ENCODE results near the gene BAG3.

BAG3 gene

DNA sequence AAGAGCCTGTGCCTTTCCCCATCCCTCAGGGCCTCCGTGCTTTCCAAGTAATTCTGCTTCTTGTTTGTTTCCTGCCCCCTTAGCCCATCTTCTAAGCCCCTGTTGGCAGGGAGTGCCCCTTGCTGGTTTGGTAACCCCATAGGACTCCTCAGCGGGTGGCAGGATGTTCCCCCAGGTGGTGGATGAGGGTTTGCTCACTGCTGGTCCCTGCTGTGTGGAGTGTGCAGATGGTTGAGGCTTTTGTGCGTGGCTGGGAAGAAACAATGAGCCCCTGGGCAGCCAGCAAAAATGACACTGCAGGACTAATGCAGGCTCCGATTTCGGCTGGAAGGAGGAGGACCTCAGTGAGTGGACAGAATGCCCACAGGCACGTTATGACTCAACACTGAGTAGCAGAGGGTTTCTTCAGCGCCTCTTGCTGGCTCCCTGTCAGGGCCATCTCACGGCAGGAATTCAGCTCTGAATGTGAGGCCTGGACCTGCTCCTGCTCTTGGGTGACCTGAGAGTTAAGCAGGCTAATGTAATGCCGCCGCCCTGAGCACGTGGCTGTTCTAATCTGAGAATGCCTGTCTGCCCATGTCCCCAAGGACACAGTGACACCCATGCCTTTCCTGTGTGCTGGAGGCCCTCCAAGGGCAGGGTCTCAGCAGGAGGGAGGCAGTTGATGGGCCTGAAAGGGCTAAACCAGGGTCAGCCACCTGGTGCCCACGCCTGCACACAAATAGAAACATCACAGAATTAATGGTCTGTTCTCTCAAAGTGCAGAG is 16.6 kb downstream of the BAG3 start:
- peak; percentile 63 for DNase-seq (ENCODE audit: low read depth)

DNA sequence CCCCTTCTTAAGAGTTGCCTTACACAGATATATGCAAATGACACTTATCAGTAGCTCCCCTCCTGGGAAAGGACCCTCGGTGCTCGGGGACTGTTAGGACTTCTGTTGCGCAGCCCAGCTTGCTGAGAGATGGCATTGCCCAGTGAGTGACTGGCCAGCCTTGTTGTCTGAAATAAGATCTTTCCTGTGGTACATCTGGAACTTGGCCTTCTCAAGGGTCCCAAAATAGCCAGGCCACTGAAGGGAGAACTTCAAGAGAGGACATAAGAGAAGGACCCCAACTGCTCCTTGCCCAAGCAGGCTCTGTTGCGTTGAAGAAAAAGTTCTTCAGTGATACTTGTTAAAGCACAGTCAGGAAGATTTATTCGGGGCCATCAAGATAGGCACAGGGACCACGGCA is 17.3 kb downstream of the BAG3 start:
- no peak for DNase-seq (ENCODE audit: low read depth)

DNA sequence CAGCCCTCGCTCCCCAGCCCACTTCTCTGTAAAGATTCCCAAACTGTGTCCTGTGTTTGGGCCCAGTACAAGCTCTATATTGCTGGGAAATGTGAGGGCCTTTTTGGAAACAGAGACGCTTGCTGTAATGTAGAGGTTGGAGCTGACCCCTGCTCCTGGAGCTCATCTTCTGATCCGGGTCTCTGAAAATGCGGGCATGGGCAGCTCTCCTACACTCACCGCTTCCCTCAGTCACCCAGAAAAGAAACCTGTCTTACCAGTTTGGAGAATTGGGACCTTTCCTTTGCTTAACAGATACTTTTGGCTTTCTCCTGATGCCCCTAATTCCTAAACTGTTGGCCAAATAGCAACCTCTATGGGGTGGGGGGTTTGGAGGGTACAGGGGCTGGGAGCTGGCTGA is 18.2 kb downstream of the BAG3 start:
- no peak for DNase-seq (ENCODE audit: low read depth)

DNA sequence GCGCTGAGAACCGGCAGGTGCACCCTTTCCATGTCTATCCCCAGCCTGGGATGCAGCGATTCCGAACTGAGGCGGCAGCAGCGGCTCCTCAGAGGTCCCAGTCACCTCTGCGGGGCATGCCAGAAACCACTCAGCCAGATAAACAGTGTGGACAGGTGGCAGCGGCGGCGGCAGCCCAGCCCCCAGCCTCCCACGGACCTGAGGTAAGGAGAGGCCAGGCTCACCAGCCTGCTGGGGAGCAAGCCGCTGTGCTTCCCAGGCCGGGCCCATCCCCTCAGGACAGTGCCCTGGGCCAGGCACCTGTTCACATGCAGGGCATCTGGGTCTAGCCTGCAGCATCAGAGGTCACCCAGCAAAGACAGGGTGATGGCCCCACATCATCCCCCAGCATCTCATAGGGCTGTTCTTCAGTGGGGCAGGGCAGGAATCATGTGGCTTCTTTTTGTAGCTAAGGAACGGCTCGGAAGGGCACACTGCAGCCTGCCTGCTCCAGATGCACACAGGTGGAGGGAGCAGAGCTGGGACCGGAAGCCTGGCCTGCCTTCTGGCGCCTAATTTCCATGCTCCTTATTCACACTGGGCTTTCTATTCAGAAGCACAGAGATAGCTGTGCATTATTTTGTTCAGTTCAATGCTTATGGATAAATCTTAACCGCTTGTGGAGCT is 18.9 kb downstream of the BAG3 start:
- DNase-seq (ENCODE audit: low read depth) = no peak

DNA sequence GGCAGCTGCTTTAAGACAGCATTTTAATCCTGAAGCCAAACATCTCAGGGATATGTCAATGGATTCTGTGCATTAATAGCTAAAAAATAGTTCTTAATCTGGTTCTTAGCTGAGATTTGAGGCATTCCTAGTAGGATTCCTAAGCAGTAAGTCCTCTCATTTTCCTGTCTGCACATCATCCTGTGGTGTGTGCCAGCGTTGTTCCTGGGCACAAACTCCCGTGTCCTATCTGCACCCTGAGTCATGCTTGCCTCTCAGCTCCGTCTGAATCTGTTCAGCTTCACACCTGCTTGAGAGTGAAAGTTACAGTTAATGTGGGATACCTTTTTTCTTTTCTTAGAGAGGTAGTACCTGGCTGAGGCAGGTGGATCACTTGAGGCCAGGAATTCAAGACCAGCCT is 19.5 kb downstream of the BAG3 start:
- no peak for DNase-seq (ENCODE audit: low read depth)

DNA sequence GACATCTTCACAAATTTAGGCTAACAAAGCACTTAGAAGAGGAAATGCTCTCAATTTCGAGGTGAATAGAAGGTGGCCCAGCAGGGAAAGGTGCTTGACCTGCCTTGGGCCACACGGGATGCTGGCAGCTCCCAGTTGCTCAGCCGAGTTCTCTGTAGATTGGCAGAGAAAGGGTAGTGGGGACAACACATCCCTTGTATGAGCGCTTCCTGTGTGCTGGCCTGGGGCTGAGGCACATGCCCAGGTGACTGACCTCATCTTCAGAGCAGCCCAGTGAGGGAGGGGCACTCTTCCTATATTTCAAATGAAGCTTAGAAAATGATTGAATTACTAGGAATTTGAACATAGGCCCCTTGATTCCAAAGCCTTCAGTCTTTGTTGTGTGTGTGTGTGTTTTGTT is 20.2 kb downstream of the BAG3 start:
- DNase-seq (ENCODE audit: low read depth) = no peak

DNA sequence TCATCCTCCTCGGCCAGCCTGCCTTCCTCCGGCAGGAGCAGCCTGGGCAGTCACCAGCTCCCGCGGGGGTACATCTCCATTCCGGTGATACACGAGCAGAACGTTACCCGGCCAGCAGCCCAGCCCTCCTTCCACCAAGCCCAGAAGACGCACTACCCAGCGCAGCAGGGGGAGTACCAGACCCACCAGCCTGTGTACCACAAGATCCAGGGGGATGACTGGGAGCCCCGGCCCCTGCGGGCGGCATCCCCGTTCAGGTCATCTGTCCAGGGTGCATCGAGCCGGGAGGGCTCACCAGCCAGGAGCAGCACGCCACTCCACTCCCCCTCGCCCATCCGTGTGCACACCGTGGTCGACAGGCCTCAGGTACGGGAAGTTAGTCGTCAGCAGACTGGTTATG is 21.1 kb downstream of the BAG3 start:
- DNase-seq (ENCODE audit: low read depth) = no peak

DNA sequence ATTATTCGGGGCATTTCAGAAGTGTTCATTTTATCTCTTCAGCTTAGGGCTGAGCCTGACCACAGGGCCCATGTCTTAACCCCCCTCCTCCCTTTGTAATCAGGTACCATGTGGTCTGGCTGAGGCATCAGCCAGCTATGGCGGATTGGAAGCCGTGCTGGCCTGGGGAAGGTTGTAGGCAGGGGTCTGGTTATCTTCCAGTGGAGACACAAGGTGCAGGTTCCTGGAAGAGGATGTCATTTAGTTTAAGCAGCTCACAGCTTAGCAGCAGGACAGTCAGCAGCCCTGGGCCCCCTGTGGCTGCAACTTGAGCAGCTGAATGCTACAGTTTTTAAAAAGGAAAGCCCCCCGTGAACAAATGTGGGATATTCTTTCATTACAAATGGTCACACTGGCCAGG is 22.1 kb downstream of the BAG3 start:
- no peak for DNase-seq (ENCODE audit: low read depth)

DNA sequence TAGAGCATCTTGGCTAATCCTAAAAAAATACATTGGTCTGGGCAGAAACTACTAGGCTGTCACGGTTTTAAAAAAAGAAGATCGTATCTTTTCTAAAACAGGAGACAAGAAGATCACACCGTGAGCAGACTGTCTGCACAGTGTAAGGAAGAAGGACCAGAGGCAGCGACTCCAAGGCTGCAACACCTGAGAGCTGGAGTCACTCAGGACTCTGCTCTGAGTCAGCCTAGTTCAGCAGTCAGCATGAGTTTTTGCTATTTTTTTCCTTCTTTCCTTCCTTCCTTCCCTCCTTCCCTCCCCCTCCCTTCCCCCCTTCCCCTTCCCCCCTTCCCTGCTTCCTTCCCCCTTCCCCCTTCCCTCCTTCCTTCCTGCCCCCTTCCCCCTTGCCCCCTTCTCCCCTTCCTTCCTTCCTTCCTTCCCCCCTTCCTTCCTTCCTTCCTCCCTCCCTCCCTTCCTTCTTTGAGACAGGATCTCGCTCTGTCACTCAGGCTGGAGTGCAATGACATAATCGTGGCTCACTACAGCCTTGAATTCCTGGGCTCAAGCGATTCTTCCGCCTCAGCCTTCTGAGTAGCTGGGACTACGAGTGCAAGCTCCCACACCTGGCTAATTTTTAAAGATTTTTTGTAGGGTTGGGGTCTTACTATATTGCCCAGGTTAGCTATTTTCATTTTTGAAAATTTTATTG is 24.4 kb downstream of the BAG3 start:
- DNase-seq (ENCODE audit: low read depth) = no peak

DNA sequence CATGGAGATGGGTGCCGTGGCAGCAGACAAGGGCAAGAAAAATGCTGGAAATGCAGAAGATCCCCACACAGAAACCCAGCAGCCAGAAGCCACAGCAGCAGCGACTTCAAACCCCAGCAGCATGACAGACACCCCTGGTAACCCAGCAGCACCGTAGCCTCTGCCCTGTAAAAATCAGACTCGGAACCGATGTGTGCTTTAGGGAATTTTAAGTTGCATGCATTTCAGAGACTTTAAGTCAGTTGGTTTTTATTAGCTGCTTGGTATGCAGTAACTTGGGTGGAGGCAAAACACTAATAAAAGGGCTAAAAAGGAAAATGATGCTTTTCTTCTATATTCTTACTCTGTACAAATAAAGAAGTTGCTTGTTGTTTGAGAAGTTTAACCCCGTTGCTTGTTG is 25.9 kb downstream of the BAG3 start:
- DNase-seq (ENCODE audit: low read depth) = no peak

DNA sequence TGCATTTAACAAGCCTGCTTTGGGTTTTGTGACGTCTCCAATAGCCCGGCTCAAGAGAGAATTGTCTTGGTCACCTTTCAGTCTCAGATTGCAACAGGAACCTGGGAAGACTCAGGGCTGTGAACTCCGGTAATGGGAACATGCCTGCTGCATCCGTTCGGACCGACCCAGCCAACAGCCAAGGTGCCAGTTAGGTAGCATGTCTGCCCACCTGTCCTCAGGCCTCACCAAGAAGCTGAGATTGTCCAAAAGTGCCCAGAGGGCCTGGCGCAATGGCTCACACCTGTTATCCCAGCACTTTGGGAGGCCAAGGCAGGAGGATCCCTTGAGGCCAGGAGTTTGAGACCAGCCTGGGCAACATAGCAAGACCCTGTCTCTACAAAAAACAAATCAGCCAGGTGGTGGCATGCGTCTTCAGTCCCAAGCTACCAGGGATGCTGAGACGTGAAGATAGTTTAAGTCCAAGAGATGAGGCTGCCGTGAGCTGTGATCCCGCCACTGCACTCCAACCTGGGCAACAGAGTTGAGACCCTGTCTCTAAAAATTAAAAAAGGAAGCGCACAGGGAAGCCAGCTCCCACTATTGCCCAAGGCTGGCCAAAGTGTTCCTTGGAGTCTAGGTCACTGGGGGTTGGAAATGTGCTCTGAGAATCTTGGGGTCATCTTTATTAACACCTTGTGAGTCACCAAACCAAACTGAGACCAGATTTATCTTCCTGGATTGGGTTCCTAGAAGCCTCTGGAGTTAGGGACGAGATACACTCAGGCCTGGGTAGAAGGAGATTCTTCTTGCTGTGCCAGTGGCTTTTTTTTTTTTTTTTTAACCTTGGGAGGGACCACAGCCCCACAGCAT is 26.9 kb downstream of the BAG3 start:
- no peak for DNase-seq (ENCODE audit: low read depth)

DNA sequence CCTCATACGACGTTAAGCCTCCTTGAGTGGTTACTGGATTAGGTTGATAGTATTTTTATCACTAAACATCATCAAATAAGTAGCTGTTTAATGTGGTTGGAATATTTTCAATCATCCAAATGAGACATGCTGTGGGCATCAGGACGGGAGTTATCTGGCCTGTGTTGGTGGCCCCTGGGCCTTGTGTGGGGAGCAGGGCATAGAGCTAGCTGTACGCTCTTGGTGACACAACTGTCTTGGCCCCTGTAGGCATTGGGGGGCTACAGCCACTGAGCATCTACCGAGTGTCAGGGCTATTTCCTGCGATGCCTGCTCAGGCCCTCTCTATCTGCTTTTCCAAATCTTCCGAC is 28.3 kb downstream of the BAG3 start:
- no peak for DNase-seq (ENCODE audit: low read depth)

DNA sequence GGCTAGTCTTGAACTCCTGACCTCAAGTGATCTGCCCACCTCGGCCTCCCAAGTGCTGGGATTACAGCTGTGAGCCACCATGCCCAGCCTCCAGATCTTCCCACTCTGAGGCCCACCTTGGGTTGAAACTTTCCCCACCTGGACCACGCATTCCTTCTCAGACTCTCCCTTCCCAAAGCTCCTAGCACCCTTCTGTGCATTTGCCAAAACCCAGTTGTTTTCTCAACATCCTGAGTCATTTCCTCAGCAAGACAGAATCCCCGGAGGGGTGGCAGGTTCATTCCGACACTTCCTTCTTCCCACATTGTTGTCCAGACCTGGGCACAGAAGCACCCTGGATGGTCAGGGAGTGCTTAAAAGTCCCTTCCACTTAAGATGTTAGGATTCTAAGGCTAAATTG is 28.9 kb downstream of the BAG3 start:
- no peak for DNase-seq (ENCODE audit: low read depth)

DNA sequence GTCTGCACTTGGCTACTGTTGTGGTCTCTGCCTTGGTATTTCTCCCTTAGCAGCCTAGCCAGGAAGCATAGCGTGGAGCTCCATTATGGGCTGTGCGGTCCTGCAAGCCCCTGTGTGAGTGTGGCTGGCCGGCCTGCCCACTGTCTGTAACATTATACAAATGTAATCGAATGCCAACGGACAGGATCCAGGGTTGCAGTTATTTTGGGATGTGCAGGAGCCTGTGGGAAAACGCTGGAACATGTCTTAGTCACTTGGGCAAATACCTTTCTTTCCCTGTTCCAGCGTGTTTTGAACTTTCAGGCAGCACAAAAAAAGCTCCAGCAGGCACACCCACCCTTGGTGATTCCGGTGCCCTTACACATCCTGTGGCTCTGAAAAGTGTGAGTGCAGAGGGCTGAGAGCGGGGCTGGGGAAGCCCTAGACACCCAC is 29.5 kb downstream of the BAG3 start:
- no peak for DNase-seq (ENCODE audit: low read depth)

DNA sequence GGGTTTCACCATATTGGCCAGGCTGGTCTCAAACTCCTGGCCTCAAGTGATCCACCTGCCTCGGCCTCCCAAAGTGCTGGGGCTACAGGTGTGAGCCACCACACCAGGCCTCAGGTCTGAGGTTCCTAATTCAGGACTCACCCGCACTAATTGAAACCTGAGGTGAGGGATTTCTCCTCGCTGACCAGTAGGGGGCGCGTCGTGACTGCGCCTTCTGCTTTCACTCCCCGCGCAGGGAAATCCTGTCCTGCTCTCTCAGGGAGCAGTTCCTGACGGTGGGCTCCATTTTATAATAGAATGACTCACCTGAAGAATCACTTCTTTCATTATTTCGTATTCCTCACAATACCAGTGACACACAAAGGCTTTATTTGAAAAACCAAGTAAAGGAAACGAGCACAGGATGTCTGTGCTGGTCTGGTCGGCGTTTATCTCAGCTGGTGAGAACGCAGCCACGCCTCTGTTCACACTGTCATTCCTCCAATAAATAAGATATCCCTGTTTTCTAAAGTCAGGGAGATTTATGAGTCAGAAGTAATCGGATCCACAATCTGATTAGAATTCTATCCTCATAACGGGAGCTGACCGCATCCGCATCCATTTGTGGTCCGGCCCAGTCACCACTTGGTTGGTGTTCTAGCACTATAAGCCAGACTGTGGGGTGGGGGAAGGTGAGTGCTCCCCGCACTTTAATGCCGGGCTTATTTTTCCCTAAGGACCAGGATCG is 35.4 kb downstream of the BAG3 start:
- peak; percentile 73 for DNase-seq (ENCODE audit: low read depth)

DNA sequence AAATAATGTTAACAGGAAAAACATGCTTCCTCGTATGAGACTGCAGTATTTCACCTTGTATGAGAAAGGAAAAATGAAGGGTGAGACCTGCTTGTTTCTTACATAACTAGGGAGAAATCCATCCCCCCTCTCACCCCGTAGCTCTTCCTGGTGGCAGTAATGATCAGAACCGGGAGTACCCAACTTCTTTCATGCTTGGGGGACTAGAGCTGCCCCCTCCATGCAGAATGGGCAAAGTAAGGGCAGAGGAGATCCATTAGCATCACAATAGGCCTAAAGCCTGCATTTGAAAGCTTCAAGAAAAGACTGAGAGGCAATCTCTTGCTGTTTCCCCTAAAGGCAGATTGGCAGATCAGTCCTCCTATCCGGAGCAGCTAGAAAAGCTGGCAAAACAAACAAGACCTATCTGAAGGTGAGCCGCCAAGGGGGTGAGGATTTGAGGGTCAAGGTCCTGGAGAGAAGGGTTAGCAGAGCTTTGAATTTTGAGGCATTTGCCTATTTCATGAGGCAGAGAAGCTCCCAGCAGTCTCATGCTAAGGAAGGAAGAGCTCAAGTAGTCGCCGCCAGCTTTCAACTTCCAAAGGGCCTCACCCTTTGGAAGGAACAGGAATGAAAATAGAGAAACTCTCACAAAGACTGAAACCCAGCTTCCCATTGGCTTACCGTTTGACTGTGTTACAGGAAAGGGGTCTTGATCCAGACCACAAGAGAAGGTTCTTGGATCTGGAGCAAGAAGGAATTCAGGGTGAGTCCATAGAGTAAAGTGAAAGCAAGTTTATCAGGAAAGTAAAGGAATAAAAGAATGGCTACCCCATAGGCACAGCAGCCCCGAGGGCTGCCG is 36.2 kb downstream of the BAG3 start:
- no peak for DNase-seq (ENCODE audit: low read depth)

DNA sequence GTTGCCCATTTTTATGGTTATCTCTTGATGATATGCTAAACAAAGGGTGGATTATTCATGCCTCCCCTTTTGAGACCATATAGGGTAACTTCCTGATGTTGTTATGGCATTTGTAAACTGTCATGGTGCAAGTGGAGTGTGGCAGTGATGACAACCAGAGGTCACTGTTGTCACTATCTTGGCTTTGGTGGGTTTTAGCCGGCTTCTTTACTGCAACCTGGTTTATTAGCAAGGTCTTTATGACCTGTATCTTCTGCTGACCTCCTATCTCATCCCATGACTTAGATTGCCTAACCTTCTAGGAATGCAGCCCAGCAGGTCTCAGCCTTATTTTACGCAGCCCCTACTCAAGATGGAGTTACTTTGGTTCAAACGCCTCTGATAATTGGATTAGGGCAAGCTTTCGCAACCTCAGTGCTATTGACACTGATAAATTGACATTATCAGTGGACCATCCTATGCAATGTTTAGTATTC is 36.9 kb downstream of the BAG3 start:
- DNase-seq (ENCODE audit: low read depth) = no peak

DNA sequence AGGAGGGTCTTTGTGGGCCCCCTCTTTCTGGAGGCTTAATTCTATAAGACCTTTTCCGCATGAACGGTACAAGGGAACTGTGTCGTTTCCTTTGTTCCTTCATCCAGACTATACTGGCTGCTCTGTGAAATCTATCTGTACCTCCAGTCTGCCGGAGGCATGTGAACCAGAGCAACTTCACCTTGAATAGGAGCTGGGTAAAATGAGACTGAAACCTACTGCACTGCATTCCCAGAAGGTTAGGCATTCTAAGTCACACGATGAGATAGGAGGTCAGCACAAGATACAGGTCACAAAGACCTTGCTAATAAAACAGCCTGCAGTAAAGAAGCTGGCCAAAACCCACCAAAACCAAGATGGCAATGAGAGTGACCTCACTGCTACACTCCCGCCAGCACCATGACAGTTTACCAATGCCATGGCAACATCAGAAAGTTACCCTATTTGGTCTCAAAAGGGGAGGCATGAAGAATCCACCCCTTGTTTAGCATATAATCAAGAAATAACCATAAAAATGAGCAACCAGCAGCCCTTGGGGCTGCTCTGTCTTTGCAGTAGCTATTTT is 37.9 kb downstream of the BAG3 start:
- no peak for DNase-seq (ENCODE audit: low read depth)

DNA sequence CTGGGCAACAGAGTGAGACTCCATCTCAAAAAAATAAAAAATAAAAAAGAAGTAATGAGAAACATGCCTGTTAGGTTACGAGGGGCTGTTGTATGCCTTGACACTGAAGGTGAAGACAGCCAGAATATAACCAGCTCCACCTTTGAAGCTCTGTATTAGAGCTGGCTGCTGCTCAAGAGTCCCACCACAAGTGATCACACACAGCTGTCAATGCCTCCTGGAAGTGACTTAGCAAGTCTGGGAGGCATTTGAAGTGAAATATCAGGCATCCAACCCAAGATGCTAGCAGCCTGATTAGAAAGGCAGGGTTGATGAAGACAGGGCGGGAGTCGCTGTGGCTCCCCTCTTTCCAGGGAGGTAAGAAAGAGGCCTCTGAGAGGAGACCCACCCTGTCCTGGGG is 40.5 kb downstream of the BAG3 start:
- DNase-seq (ENCODE audit: low read depth) = no peak

DNA sequence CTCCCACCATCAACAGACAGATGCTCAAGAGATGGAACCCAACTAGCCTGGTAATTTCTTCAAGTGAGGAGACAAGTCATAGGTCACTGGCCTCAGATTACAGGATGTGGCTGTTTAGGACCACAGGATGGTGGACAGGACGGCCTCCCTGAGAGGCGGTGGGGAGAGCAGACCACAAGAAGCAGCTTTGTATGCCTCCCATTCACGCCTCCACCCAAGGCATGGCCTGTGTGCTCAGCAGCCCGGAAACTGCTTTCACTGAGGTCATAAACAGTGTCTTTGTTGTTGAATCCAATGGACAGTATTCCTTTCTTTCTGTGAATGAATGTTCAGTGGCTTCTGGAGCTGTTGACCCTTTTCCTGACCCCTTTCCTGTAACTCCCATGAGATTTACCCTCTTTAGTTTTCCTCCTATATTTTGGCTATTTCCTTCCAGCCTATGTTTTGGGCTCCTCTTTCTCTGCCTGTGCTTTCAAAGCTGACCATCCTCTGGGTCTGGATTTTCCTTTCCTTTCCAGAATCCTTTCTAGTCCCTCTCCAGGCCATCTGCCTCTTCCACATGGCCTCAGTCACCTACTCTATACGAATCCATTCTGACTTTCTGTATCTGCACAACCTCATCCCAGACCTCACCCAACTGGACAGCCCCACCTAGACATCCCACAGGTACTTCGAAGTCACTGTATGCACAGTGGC is 42.2 kb downstream of the BAG3 start:
- no peak for DNase-seq (ENCODE audit: low read depth)
